WI38 (cell line): ENCODE data around the gene ROBO3.

Experiments used
- H3K4me3 ChIP-seq: 2 replicates; pipeline ENCODE4 v1.5.1; 2011; ENCODE audit warnings: low read depth, mild to moderate bottlenecking, control low read depth, low read length
- CTCF ChIP-seq: IDR thresholded peaks from 2 replicates; pipeline ENCODE4 v1.5.1; 2012; ENCODE audit warnings: low read depth, mild to moderate bottlenecking, control low read depth, low read length

The ROBO3 gene

GRCh38 chr11:124864176-124864891, 898 bp upstream of the ROBO3 start:
- H3K4me3 ChIP-seq = no peak overlapping the region
- no peak for TF ChIP-seq CTCF

GRCh38 chr11:124864892-124865180, 396 bp upstream of the ROBO3 start:
- TF ChIP-seq CTCF = no peak
- H3K4me3 ChIP-seq = no peak overlapping the region

- H3K4me3 ChIP-seq = peak overlapping the region; percentile 45
- TF ChIP-seq CTCF = peak; percentile 80
These were observed 945 bp downstream of the ROBO3 start for GRCh38 chr11:124865902-124866851.

GRCh38 chr11:124867700-124868099, 2.5 kb downstream of the ROBO3 start:
- peak; percentile 44 for TF ChIP-seq CTCF
- no peak overlapping the region for H3K4me3 ChIP-seq

GRCh38 chr11:124868331-124869274, 3.4 kb downstream of the ROBO3 start:
- no peak overlapping the region for H3K4me3 ChIP-seq
- no peak for TF ChIP-seq CTCF

- no peak for TF ChIP-seq CTCF
These were observed 4.1 kb downstream of the ROBO3 start for GRCh38 chr11:124869331-124869730.

More at GRCh38 chr11:124869331-124869730, 4.1 kb downstream of the ROBO3 start:
- no peak overlapping the region for H3K4me3 ChIP-seq
